Measurements from ENCODE around the gene ADAMTSL4. TPM values are rescaled to one million over a fixed set of nuclear protein-coding genes. Genes with fewer than 3 reads are reported as not detected.

ADAMTSL4 gene
- total and polyA plus RNA-seq, 9 donors, result 20.2 to 56.0 (median 43.5) TPM

Other genes starting within 250 kb of the ADAMTSL4 start
- gene PRPF3, start 227.9 kb upstream of the ADAMTSL4 start, total RNA-seq, result 52.3 TPM
- 10 to 100 TPM; 28.8 to 56.4 (median 39.6) TPM for gene PRPF3, start 227.9 kb upstream of the ADAMTSL4 start, polyA plus RNA-seq (ENCODE audit: insufficient read depth in 1 of 8, insufficient read length in 8 of 8, low replicate concordance in 1 of 8)
- 10.2 TPM for gene RPRD2, start 185.3 kb upstream of the ADAMTSL4 start, total RNA-seq
- 10 to 100 TPM; 19.2 to 27.3 (median 24.1) TPM for gene RPRD2, start 185.3 kb upstream of the ADAMTSL4 start, polyA plus RNA-seq (ENCODE audit: insufficient read depth in 1 of 8, insufficient read length in 8 of 8, low replicate concordance in 1 of 8)
- gene TARS2, start 62.0 kb upstream of the ADAMTSL4 start, total RNA-seq, result 15.3 TPM
- 10 to 100 TPM; 15.2 to 28.0 (median 17.7) TPM for gene TARS2, start 62.0 kb upstream of the ADAMTSL4 start, polyA plus RNA-seq (ENCODE audit: insufficient read depth in 1 of 8, insufficient read length in 8 of 8, low replicate concordance in 1 of 8)
- gene ECM1, start 41.3 kb upstream of the ADAMTSL4 start, total RNA-seq, result 2.2 TPM
- gene ECM1, start 41.3 kb upstream of the ADAMTSL4 start, polyA plus RNA-seq (ENCODE audit: insufficient read depth in 1 of 8, insufficient read length in 8 of 8, low replicate concordance in 1 of 8), result 10 to 100 TPM in 1 of 8 donors, 1 to 10 TPM in 7; 2.8 to 12.9 (median 3.9) TPM
- 0.84 TPM for gene FALEC, start 33.7 kb upstream of the ADAMTSL4 start, total RNA-seq
- gene FALEC, start 33.7 kb upstream of the ADAMTSL4 start, polyA plus RNA-seq (ENCODE audit: insufficient read depth in 1 of 8, insufficient read length in 8 of 8, low replicate concordance in 1 of 8), result 1 to 10 TPM in 2 of 8 donors, under 1 TPM in 5, not detected in 1; 0.32 to 1.6 (median 0.64) TPM
- gene MCL1, start 30.2 kb downstream of the ADAMTSL4 start, total RNA-seq, result 113 TPM
- 100 to 1,000 TPM; 121 to 182 (median 136) TPM for gene MCL1, start 30.2 kb downstream of the ADAMTSL4 start, polyA plus RNA-seq (ENCODE audit: insufficient read depth in 1 of 8, insufficient read length in 8 of 8, low replicate concordance in 1 of 8)
- 76.3 TPM for gene ENSA, start 80.2 kb downstream of the ADAMTSL4 start, total RNA-seq
- gene ENSA, start 80.2 kb downstream of the ADAMTSL4 start, polyA plus RNA-seq (ENCODE audit: insufficient read depth in 1 of 8, insufficient read length in 8 of 8, low replicate concordance in 1 of 8), result 100 to 1,000 TPM in 7 of 8 donors, 10 to 100 TPM in 1; 99.4 to 143 (median 118) TPM
- 9.3 TPM for gene GOLPH3L, start 147.7 kb downstream of the ADAMTSL4 start, total RNA-seq
- gene GOLPH3L, start 147.7 kb downstream of the ADAMTSL4 start, polyA plus RNA-seq (ENCODE audit: insufficient read depth in 1 of 8, insufficient read length in 8 of 8, low replicate concordance in 1 of 8), result 10 to 100 TPM; 15.5 to 23.6 (median 17.4) TPM
- gene HORMAD1, start 171.5 kb downstream of the ADAMTSL4 start, total RNA-seq, result 0.18 TPM
- not detected for gene HORMAD1, start 171.5 kb downstream of the ADAMTSL4 start, polyA plus RNA-seq (ENCODE audit: insufficient read depth in 1 of 8, insufficient read length in 8 of 8, low replicate concordance in 1 of 8)
- gene CTSS, start 216.4 kb downstream of the ADAMTSL4 start, total RNA-seq, result 13.3 TPM
- gene CTSS, start 216.4 kb downstream of the ADAMTSL4 start, polyA plus RNA-seq (ENCODE audit: insufficient read depth in 1 of 8, insufficient read length in 8 of 8, low replicate concordance in 1 of 8), result 10 to 100 TPM; 11.1 to 20.0 (median 13.9) TPM